GM12874 (cell line): Measurements from ENCODE around the gene BMERB1.

ENCODE experiments used
- CTCF ChIP-seq: IDR thresholded peaks from 2 replicates; pipeline ENCODE4 v1.5.1; 2011; ENCODE audit warnings: low read depth, mild to moderate bottlenecking, control low read depth, low read length, moderate library complexity; ENCODE audit not compliant: insufficient read depth

Gene BMERB1

GRCh38 chr16:15517743-15518377 is 83.5 kb downstream of the BMERB1 start:
- TF ChIP-seq CTCF = no peak

DNA sequence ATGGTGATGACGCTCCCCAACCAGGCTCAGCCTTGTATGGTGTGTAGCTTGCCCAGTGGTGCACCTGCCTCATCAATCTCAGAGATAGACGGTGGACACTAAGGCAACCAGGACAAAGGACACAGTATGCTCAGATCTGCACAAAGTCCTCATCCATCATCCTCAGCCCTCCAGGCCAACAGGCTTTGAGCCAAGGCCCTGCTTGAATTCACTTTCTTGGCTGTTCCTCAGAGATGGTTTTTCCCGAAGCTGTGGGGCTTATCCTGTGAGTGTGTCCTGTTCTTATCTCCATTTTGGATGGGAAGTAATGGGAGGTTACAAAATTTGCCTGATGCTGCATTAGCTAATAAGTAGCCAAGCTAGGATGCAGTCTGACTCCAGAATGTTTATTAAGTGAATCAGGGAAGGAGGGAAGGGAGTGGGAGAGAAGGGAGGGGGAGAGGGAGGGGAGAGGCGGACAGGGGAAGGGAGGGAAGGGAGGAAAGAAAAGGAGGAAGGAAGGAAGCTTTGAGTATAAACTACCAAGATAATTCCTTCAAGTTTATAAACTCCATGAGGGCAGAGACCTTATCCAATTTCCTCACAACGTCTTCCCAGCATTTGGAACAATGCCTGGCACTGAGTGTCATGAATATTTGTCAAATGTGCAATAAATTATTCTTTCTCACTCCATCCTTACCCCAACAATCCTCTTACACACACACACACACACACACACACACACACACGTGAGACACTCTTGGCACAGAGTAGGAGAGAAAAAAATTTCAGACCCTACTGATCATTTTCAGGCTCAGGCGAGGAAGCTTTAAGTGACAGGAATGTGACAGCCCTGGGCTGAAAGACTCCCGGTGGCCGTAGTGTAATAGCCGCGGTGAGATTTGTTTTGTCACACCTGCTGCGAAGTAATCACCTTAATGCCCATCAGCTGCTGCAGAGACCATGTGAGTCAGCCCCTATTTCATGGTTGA is 84.3 kb downstream of the BMERB1 start:
- TF ChIP-seq CTCF = no peak

DNA sequence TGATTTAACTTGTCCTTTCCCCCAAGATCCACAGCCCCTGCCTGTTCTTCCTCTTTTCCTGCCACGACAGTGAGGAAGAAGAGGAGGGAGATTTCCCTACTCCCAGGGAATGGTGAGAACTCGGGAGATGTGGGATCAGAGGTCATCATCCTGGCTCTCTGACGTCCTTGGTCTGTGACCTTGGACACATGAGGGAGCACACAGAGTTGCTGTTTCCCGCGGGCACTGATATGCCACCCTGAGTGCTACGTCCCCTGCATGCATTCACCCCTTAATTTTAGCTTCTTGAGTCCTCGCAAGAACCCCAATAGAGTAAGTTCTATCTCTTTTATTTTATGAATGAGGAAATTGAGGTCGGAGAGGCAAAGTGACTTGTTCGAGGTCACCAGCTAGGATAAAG is 85.4 kb downstream of the BMERB1 start:
- no peak for TF ChIP-seq CTCF

GRCh38 chr16:15521390-15521757 is 87.0 kb downstream of the BMERB1 start:
- TF ChIP-seq CTCF = no peak

DNA sequence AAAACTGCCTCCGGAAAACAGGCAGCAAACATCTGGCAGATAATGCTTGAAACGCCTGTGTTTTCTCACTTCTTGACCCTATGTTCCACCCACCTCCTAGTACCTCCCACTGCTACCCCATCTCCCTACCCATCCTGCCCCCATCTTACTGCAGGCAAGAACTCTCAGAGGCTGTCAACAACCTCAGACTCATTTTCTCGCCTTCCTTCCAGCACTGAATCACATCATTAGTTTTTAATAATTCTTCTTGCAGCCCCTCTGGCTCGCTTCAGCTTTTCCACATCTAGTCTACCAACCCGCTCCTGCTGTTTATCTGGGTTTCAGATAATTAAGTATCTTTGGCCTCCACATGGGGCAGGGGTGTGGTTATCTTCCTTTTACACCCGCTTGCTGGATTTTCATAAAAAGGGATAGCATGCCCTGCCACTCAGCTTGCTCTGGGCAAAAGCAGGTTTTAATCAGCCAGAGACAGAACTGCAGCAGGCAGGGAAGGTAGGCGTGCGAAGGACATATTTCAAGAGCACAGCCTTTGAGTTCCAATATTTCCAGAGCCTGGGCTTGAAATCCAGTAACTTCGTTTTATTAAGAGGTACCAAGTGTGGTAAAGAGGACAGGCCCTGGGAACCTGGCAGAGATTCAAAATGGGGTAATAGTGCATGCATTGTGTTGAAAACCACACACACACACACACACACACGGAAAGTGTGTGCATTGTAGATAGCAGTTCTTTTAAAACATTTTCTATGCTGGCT is 87.5 kb downstream of the BMERB1 start:
- TF ChIP-seq CTCF = no peak

DNA sequence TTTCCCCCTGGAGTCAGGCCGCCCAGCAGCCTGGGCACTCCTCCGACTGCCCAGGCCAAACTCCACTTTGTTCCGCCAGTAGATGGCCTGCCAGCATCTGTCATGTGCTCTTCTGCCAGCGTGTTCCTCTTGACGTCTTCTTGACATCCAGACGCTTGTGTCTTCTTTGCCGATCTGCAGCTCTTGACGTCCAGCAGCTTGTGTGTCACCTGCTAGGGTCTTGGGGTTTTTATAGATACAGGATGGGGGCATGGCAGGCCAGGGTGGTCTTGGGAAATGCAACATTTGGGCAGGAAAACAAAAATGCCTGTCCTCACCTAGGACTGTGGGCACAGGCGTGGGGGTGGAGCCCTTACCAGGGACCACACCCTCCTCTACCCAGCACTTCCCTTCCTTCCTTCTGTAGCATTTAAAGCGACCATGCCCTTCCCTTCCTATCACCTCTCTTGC is 88.7 kb downstream of the BMERB1 start:
- 0 out of 2 replicates have a peak, but pooled peaks have one; percentile 9 for TF ChIP-seq CTCF

DNA sequence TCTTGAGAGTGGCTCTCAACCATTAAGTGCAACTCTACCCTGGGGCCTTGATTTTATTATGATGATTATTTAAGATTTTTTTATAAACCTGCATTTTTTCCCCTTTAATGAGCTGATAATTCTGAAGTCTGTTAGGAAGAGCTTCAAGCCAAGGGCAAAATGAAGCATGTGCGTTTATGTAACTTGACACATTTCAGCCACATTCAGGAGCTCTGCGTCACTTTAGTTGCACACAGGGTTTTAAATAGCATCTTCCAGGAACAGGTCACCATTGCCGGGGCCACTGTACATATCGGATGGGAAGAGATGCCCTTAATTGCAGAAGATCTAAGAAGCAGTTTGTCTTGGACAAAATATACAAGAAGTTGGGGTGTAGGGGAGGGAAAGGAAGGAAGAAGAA is 89.6 kb downstream of the BMERB1 start:
- no peak for TF ChIP-seq CTCF
